Mammary epithelial cell (primary cell): Measurements from ENCODE around the gene STIMATE.
A peak's percentile ranks its signal among the peaks of the same experiment; 100 is the strongest.

ENCODE experiments used
- EZH2 ChIP-seq: IDR thresholded peaks from 2 replicates; pipeline ENCODE4 v1.6.1; 2012; ENCODE audit warnings: low read length, inconsistent platforms, borderline replicate concordance
- TF ChIP-seq, protein P1 (sequence below), 2 donors: IDR thresholded peaks in 1 of 2; conservative IDR thresholded peaks in 1 of 2; 2 replicates each; pipeline ENCODE4 v1.5.1; 2011 to 2012; ENCODE audit warnings: inconsistent platforms in 2 of 2, low read length in 2 of 2, mild to moderate bottlenecking in 2 of 2, control low read depth in 1 of 2, low read depth in 1 of 2; ENCODE audit not compliant: insufficient read depth in 1 of 2; ENCODE audit errors: extremely low read depth in 1 of 2

DNA sequence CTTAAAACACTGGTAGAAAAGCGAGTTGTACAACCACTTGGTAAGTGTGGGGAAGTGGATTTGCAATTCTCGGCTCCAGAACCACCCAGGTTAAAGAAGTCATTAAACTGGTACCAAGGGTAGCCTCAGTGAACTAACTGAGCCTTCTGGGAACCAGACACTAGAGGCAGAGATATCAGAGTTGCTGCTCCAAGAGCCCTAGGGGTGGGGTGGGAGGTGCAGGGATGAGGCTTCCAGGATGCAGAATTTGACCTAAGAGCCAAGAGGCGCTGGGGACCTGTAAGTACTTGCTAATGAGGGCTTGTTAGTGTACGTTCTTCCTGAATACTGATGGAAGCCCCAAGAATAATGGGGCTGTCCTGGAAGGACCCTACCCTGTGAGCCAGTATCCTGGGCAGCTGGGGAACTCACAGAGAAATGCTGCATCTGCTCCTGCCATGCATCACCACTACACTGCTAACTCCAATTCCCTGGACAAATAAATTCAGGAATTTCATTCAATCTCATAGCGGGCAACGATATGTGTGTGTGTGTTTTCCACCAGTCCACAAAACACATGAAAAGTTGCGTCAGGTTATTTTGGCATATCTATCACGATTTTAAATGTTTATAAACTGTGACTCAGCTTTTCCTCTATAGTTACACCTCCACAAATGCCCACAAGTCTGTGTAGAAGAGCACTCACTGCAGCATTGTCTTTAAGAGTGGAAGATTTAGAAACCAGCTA is 23.8 kb downstream of the STIMATE start:
- TF ChIP-seq, protein P1, sequence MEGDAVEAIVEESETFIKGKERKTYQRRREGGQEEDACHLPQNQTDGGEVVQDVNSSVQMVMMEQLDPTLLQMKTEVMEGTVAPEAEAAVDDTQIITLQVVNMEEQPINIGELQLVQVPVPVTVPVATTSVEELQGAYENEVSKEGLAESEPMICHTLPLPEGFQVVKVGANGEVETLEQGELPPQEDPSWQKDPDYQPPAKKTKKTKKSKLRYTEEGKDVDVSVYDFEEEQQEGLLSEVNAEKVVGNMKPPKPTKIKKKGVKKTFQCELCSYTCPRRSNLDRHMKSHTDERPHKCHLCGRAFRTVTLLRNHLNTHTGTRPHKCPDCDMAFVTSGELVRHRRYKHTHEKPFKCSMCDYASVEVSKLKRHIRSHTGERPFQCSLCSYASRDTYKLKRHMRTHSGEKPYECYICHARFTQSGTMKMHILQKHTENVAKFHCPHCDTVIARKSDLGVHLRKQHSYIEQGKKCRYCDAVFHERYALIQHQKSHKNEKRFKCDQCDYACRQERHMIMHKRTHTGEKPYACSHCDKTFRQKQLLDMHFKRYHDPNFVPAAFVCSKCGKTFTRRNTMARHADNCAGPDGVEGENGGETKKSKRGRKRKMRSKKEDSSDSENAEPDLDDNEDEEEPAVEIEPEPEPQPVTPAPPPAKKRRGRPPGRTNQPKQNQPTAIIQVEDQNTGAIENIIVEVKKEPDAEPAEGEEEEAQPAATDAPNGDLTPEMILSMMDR (conservative IDR thresholded peaks at IDR 0.05 in 1 of 2, IDR thresholded peaks at IDR 0.05 in 1 of 2; ENCODE audit: extremely low read depth in 1 of 2, insufficient read depth in 1 of 2, low read depth in 1 of 2, low read length in 2 of 2): peak in 1 of 2 donors; percentile 4
- TF ChIP-seq EZH2: no peak
